ENCODE measurements around the gene CLDN6.

GRCh38 chr16:3057181-3058138 lies 39.5 kb upstream of the CLDN6 start:
- TF ChIP-seq TAF1 (IDR thresholded peaks at IDR 0.05; ENCODE audit: low read depth, low read length): no peak
- no peak for TF ChIP-seq POLR2AphosphoS5 (IDR thresholded peaks at IDR 0.05; ENCODE audit: low read depth, low read length)
- no peak for TF ChIP-seq SPI1 (IDR thresholded peaks at IDR 0.05; ENCODE audit: low read depth, low read length)
- no peak for TF ChIP-seq POU2F2 (IDR thresholded peaks at IDR 0.05; ENCODE audit: low read depth, low read length)
- no peak for TF ChIP-seq POLR2A (IDR thresholded peaks at IDR 0.05; ENCODE audit: low read depth, low read length)
